ENCODE data around the gene TMEM266. TPM values are rescaled to one million over a fixed set of nuclear protein-coding genes. Genes with fewer than 3 reads are reported as not detected.

TMEM266 gene
- total and polyA plus RNA-seq, 5 donors from 2014 or later: 0.08 to 0.25 (median 0.21) TPM

DNA sequence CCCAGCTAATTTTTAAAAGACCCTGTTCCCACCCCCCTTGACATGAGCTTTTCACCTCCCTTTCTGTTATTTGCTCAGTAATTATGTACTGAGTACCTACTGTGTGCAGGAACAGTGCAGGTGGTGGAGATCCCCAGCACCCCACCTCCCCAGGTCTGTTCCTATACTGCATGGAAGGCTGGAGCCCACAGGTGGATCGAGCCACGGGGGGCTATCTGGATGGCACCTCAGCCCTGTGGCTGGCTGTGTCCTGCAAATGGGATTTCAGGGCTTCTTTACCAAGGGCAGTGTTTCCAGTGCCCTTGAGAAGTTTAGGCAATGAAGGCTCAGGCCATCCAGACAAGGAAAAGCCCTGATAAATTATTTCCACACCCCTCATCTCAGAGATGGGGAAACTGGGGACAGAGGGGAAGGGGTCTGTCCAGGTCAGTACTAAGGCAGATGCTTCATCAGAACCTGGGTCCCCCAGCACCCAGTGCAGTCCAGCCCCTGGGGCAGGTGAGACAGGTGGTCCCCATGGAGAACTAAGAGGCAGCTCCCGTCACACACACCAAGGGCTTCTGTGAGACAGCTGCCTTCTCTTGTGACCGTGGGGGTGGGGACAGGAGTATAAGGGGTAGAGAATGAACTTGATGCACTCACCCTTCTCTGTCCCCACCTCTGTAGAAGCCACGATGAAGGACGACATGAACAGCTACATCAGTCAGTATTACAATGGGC is 141.9 kb downstream of the TMEM266 start:
- Mint-ChIP-seq H3K27ac (peak overlapping the region in 1 of 3 donors; percentile 82), H3K27me3 (no peaks in the 10 kb centered on the region), H3K4me1 (peaks cover 0 to 8% (median 2%) of the 10 kb centered on the region in 4 donors), H3K9me3 (peaks cover 0 to 2% (median 0%) of the 10 kb centered on the region in 7 donors), H3K36me3 (peaks cover 3% of the 10 kb centered on the region), H3K4me3 (no peak overlapping the region)
- ATAC-seq (ENCODE audit: low read depth in 2 of 2) (no peak), DNase-seq (no peak)
- no peaks in the 10 kb centered on the region for H3K9me3 ChIP-seq (ENCODE audit: control insufficient read depth in 2 of 2, low read length in 2 of 2)
- H3K4me3 ChIP-seq (ENCODE audit: low read depth, low read length): no peak overlapping the region
- H3K36me3 ChIP-seq (ENCODE audit: control insufficient read depth, insufficient read depth, low read length): no peaks in the 10 kb centered on the region
- H3K27me3 ChIP-seq (ENCODE audit: control insufficient read depth, insufficient read depth, low read length): no peaks in the 10 kb centered on the region
- H3K27ac ChIP-seq (ENCODE audit: insufficient read depth, low read length, poor library complexity, severe bottlenecking): no peak overlapping the region
- peaks cover 4% of the 10 kb centered on the region for H3K4me1 ChIP-seq (ENCODE audit: control insufficient read depth, insufficient read depth, low read length, poor library complexity, severe bottlenecking)

DNA sequence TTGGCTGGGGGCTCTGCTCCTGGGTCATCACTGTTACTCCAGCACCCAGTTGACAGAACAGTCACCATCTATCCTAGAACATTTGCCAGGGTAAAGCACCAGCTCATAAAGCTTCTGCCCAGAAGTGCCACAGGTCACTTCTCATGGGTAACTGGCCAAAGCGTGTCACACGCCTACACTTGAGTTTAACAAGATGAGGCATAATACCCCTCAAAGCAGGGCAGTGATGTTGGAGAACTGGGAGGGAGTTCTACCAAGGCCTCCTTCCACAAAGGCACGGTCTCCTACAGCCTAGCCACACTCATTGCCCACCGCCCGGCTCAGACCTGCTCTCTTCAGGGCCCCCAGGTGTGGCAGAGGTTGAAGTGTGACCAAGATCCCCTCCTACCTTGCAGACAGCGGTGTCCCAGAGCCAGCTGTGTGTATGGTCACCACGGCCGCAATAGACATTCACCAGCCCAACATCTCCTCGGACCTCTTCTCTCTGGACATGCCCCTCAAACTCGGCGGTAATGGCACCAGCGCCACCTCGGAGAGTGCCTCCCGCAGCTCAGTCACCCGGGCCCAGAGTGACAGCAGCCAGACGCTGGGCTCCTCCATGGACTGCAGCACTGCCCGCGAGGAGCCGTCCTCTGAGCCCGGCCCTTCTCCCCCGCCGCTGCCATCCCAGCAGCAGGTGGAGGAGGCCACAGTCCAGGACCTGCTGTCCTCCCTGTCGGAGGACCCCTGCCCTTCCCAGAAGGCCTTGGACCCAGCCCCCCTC is 143.7 kb downstream of the TMEM266 start:
- no peaks in the 10 kb centered on the region for H3K27me3 Mint-ChIP-seq
- no peak for DNase-seq
- no peak for ATAC-seq (ENCODE audit: low read depth in 2 of 2)
- Histone ChIP-seq H3K27ac (ENCODE audit: insufficient read depth, low read length, poor library complexity, severe bottlenecking) (no peak overlapping the region), H3K27me3 (ENCODE audit: control insufficient read depth, insufficient read depth, low read length) (no peaks in the 10 kb centered on the region), H3K36me3 (ENCODE audit: control insufficient read depth, insufficient read depth, low read length) (peaks cover 5% of the 10 kb centered on the region), H3K4me1 (ENCODE audit: control insufficient read depth, insufficient read depth, low read length, poor library complexity, severe bottlenecking) (no peaks in the 10 kb centered on the region), H3K4me3 (ENCODE audit: low read depth, low read length) (no peak overlapping the region), H3K9me3 (ENCODE audit: control insufficient read depth in 2 of 2, low read length in 2 of 2) (no peaks in the 10 kb centered on the region)
- H3K9me3 Mint-ChIP-seq: peaks cover 0 to 2% (median 0%) of the 10 kb centered on the region in 7 donors
- H3K36me3 Mint-ChIP-seq: peaks cover 9% of the 10 kb centered on the region
- H3K4me1 Mint-ChIP-seq: no peaks in the 10 kb centered on the region
- H3K4me3 Mint-ChIP-seq: no peak overlapping the region
- peak overlapping the region in 1 of 3 donors; percentile 56 for H3K27ac Mint-ChIP-seq

DNA sequence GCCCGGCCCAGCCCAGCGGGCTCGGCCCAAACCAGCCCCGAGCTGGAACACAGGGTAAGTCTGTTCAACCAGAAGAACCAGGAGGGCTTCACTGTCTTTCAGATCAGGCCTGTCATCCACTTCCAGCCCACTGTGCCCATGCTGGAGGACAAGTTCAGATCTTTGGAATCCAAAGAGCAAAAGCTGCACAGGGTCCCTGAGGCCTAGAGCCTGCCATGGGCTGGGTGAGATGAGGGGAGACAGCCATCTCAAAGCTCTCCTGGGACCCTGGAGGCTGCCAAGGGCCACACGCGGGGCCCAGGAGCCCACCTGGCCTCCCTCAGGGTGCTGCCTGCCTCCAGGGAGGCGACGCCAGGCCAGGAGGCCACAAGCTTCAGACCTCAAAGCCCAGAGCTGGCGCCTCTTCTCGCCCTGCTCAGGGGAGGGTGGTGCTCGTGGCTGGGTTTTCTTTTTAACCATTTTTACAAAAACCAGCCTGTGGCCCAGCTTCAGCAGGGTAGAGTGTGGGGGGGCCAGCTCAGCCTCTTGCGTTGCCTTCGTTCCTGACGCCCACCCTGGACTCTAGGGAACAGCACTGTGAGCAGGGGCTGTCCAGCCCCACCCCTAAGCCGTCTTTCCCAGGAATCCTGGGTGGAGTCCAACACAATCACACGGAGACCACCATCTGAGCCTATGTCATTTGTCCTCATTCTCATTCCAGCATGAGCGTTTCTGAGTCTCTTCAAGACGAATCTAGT is 144.5 kb downstream of the TMEM266 start:
- no peaks in the 10 kb centered on the region for H3K4me1 ChIP-seq (ENCODE audit: control insufficient read depth, insufficient read depth, low read length, poor library complexity, severe bottlenecking)
- H3K4me3 ChIP-seq (ENCODE audit: low read depth, low read length): no peak overlapping the region
- DNase-seq: no peak
- no peak for ATAC-seq (ENCODE audit: low read depth in 2 of 2)
- no peaks in the 10 kb centered on the region for H3K9me3 ChIP-seq (ENCODE audit: control insufficient read depth in 2 of 2, low read length in 2 of 2)
- no peaks in the 10 kb centered on the region for H3K4me1 Mint-ChIP-seq
- H3K27ac ChIP-seq (ENCODE audit: insufficient read depth, low read length, poor library complexity, severe bottlenecking): no peak overlapping the region
- no peak overlapping the region for H3K4me3 Mint-ChIP-seq
- H3K36me3 ChIP-seq (ENCODE audit: control insufficient read depth, insufficient read depth, low read length): peaks cover 5% of the 10 kb centered on the region
- H3K27me3 ChIP-seq (ENCODE audit: control insufficient read depth, insufficient read depth, low read length): no peaks in the 10 kb centered on the region
- no peak overlapping the region for H3K27ac Mint-ChIP-seq
- H3K36me3 Mint-ChIP-seq: peaks cover 13% of the 10 kb centered on the region
- peaks cover 0 to 2% (median 0%) of the 10 kb centered on the region in 7 donors for H3K9me3 Mint-ChIP-seq
- no peaks in the 10 kb centered on the region for H3K27me3 Mint-ChIP-seq

DNA sequence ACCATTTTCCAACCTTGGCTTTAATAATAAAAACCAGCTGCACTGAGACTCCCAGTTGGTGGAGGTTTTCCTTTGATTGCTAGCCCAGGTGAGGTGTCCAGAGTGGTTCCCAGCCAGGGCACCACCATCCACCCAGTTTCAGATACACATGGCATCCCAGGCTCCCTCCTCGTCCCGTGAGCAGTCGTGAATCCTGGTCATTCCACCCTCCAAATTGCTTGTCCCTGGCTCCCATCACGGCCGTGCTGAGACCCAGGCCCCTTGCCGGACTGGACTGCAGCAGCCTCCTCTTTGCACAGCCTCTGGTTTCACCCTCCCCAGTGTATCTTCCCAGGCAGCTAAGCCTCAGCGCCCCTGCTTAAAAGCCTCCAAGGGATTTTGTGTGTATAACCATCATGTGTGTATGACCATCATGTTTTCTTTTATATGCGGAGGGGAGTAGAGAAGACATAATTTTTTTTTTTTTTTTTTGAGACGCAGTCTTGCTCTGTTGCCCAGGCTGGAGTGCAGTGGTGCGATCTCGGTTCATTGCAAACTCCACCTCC is 145.2 kb downstream of the TMEM266 start:
- ATAC-seq (ENCODE audit: low read depth in 2 of 2) (no peak), DNase-seq (no peak)
- Histone ChIP-seq H3K4me3 (ENCODE audit: low read depth, low read length) (no peak overlapping the region), H3K27ac (ENCODE audit: insufficient read depth, low read length, poor library complexity, severe bottlenecking) (no peak overlapping the region), H3K4me1 (ENCODE audit: control insufficient read depth, insufficient read depth, low read length, poor library complexity, severe bottlenecking) (no peaks in the 10 kb centered on the region), H3K36me3 (ENCODE audit: control insufficient read depth, insufficient read depth, low read length) (peaks cover 5% of the 10 kb centered on the region), H3K9me3 (ENCODE audit: control insufficient read depth in 2 of 2, low read length in 2 of 2) (no peaks in the 10 kb centered on the region), H3K27me3 (ENCODE audit: control insufficient read depth, insufficient read depth, low read length) (no peaks in the 10 kb centered on the region)
- no peaks in the 10 kb centered on the region for H3K27me3 Mint-ChIP-seq
- H3K4me3 Mint-ChIP-seq: no peak overlapping the region
- peaks cover 17% of the 10 kb centered on the region for H3K36me3 Mint-ChIP-seq
- H3K9me3 Mint-ChIP-seq: peaks cover 0 to 2% (median 0%) of the 10 kb centered on the region in 7 donors
- H3K27ac Mint-ChIP-seq: no peak overlapping the region
- no peaks in the 10 kb centered on the region for H3K4me1 Mint-ChIP-seq

DNA sequence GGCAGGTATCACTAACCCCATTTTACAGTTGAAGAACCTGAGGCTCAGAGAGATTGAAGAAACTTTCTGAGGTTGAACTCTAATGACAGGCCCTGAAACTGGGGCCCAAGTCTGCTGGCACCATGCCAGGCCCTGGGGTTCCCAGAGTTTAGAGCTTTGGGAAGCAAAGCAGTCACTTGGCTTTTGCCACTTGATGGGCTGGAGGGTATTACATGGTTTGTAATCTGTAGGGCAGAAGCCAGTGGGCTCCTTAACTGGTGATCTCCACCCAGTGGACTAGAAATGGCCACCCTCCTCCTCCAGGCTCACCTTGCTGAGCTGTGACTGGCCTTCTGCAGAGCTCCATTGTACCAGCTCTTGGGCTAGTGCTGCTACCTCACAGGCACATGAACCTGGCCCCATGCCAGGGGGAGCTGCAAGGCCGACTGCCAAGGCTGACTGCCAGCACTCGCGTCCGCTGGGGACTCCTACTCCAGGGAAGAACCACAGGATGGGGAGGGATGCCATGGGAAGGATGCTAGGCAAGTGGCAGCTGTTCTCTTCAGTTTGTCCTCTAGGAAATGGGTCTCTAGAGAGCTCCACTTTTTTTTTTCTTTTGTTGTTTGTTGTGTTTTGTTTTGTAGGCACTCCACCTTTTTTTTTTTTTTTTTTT is 146.7 kb downstream of the TMEM266 start:
- DNase-seq (no peak), ATAC-seq (ENCODE audit: low read depth in 2 of 2) (no peak)
- Mint-ChIP-seq H3K27me3 (no peaks in the 10 kb centered on the region), H3K27ac (no peak overlapping the region), H3K9me3 (peaks cover 0 to 2% (median 0%) of the 10 kb centered on the region in 7 donors), H3K4me1 (peaks cover 0 to 3% (median 0%) of the 10 kb centered on the region in 4 donors), H3K4me3 (no peak overlapping the region), H3K36me3 (peaks cover 27% of the 10 kb centered on the region)
- H3K36me3 ChIP-seq (ENCODE audit: control insufficient read depth, insufficient read depth, low read length): peaks cover 13% of the 10 kb centered on the region
- H3K4me1 ChIP-seq (ENCODE audit: control insufficient read depth, insufficient read depth, low read length, poor library complexity, severe bottlenecking): no peaks in the 10 kb centered on the region
- H3K27me3 ChIP-seq (ENCODE audit: control insufficient read depth, insufficient read depth, low read length): no peaks in the 10 kb centered on the region
- no peaks in the 10 kb centered on the region for H3K9me3 ChIP-seq (ENCODE audit: control insufficient read depth in 2 of 2, low read length in 2 of 2)
- H3K4me3 ChIP-seq (ENCODE audit: low read depth, low read length): no peak overlapping the region
- no peak overlapping the region for H3K27ac ChIP-seq (ENCODE audit: insufficient read depth, low read length, poor library complexity, severe bottlenecking)

DNA sequence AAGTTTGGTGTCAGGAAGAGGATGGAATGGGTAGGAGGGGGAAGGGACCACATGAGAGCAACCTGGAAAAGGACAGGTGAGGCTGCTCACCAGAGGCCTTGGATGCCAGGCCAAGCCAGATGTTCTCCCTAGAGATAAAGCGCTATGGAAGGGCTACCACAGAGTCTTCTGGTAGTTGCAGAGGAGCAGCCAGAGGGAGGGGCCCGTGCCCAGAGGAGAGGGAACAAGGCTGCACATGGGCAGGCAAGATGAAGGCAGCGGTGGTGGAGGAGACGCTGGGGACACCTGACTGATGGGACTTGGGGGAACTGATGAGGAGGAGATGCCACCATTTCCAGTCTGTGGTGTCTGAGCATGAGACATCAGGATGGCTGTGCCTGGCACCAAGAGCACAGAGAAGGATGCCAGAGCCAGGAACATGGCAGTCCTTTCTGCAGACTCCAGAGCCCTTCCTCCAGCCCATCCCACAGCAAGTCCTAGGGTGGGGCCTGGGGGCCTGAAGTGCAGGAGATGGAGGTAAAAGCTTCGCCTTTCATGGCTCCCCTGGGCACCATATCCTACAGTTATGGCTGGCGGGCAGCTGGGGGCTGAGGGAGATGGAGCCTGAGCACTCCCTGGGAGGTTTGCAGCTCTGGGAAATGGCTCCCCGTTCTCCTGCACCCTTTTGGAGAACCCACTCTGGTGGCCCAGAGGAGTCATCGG is 148.4 kb downstream of the TMEM266 start:
- no peaks in the 10 kb centered on the region for H3K27me3 ChIP-seq (ENCODE audit: control insufficient read depth, insufficient read depth, low read length)
- Mint-ChIP-seq H3K4me3 (no peak overlapping the region), H3K4me1 (peaks cover 0 to 5% (median 1%) of the 10 kb centered on the region in 4 donors), H3K27me3 (no peaks in the 10 kb centered on the region), H3K9me3 (no peaks in the 10 kb centered on the region), H3K36me3 (peaks cover 42% of the 10 kb centered on the region), H3K27ac (peak overlapping the region in 2 of 3 donors; percentile 67 to 95)
- no peak overlapping the region for H3K4me3 ChIP-seq (ENCODE audit: low read depth, low read length)
- no peaks in the 10 kb centered on the region for H3K9me3 ChIP-seq (ENCODE audit: control insufficient read depth in 2 of 2, low read length in 2 of 2)
- ATAC-seq (ENCODE audit: low read depth in 2 of 2) (no peak), DNase-seq (no peak)
- H3K4me1 ChIP-seq (ENCODE audit: control insufficient read depth, insufficient read depth, low read length, poor library complexity, severe bottlenecking): no peaks in the 10 kb centered on the region
- peaks cover 25% of the 10 kb centered on the region for H3K36me3 ChIP-seq (ENCODE audit: control insufficient read depth, insufficient read depth, low read length)
- no peak overlapping the region for H3K27ac ChIP-seq (ENCODE audit: insufficient read depth, low read length, poor library complexity, severe bottlenecking)
